ENCODE results near the gene CIC. TPM values are rescaled to one million over a fixed set of nuclear protein-coding genes. Genes with fewer than 3 reads are reported as not detected.
A peak's percentile ranks its signal among the peaks of the same experiment; 100 is the strongest.
"Not testable (repeated sequence)": the region's sequence is repeated elsewhere in the genome, so short reads cannot be mapped to it uniquely, and the experiment has no call there.

CIC gene
- total RNA-seq, 1 experiment from 2014 or later, result 48.5 TPM

DNA sequence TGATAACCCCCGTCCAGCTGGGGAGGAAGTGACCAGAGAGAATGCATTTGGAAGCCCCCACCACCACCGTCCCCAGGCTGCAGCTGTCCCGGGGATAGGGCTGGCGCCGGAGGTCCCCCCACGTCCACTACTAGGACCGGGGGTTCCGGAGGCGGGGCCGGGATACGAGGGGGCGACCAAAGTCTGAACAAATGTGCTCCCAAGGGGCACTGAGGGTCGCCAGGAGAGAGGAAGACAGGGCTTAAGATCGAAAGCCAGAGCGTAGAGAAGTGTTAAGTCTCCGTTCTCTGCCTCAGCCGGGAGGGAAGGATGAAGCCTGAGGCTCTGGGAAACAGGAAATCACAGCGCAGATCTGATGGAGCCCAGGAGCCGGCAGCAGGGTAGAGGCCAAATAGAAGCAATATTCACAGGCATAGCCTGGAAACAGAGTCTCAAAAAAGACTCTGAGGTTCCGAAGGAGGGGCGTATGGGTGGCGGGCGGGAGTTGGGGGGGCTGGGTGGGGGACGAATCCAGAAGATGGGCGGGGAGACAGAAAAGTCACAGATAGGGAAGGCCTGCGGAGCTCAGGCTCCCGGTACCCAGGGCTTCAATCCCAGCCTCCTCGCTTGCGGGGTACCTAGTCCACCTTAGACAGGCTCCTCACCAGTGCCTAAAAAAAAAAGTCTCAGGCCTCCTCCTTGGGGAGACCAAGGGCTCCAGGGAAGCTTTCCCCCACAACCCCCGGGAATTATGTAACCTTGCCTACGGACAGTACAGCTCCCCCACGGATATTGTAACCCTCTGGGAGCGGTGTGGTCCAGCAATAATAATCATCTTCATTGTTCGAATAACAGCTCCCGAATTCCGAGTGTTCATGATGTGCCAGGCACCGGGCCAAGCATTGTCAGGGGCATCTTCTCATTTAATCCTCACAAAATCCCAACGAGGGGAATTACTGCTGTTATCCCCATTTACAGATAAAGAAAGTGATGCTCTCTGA lies 13.0 kb upstream of the CIC start:
- peak; percentile 56 for DNase-seq (ENCODE audit: low spot score)

DNA sequence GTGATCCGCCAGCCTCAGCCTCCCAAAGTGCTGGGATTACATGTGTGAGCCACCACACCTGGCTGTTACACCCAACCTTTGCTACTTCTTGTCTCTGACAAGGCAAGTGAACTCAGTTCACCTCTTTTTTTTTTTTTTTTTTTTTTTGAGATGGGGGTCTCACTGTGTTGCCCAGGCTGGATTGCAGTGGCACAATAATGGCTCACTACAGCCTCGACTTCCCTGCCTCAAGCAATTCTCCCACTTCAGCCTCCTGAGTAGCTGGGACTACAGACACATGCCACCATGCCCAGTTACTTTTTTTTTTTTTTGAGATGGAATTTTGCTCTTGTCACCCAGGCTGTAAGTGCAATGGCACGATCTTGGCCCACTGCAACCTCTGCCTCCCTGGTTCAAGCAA lies 11.2 kb upstream of the CIC start:
- not testable (repeated sequence) for DNase-seq (ENCODE audit: low spot score)

DNA sequence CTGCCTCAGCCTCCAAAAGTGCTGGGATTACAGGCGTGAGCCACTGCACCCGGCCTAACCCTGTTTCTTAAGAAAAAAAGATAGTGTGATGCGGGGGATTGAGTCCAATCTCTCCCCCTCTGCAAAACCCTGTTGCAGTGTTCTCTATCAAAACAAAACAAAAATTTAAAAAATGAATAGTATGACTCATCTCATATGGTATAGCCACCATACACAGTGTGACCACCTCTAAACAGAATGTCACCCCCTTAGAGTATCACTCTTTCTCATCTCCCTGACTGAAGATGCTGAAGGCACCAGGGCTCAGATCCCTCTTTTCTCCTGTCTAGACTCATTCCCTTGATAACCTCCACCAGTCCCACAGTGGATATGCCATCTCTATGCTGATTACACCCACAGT lies 7.3 kb upstream of the CIC start:
- DNase-seq (ENCODE audit: low spot score), result no peak

DNA sequence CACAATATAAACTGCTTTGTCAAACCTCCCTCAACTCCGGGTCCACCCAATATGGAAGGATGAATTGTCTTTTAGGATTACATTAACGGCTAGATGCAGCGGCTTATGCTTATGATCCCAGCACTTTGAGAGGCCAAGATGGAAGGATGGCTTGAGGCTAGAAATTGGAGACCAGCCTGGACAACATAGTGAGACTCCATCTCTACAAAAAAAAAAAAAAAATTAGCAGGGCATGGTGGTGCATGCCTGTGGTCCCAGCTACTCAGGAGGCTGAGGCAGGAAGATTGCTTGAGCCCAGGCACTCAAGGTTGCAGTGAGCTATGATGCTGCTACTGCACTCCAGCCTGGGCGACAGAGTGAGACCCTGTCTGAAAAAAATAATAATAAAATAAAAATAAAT lies 2.9 kb upstream of the CIC start:
- not testable (repeated sequence) for DNase-seq (ENCODE audit: low spot score)

DNA sequence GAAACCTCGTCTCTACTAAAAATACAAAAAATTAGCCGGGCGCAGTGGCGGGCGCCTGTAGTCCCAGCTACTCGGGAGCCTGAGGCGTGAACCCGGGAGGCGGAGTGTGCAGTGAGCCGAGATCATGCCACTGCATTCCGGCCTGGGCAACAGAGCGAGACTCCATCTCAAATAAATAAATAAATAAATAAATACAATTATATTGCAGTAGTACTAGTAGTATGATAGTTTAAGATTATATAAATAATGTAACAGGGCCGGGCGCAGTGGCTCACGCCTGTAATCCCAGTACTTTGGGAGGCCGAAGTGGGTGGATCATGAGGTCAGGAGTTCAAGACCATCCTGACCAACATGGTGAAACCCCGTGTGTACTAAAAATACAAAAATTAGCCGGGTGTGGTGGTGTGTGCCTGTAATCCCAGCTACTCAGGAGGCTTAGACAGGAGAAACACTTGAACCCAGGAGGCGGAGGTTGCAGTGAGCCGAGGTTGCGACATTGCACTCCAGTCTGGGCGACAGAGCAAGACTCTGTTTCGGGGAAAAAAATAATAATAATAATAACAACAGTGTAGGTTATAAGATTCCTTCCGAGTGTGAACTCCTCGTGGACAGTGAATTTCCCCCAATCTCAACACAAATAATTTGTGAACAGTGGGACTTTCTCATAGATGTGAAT lies 2.0 kb upstream of the CIC start:
- DNase-seq (ENCODE audit: low spot score), result not testable (repeated sequence)

DNA sequence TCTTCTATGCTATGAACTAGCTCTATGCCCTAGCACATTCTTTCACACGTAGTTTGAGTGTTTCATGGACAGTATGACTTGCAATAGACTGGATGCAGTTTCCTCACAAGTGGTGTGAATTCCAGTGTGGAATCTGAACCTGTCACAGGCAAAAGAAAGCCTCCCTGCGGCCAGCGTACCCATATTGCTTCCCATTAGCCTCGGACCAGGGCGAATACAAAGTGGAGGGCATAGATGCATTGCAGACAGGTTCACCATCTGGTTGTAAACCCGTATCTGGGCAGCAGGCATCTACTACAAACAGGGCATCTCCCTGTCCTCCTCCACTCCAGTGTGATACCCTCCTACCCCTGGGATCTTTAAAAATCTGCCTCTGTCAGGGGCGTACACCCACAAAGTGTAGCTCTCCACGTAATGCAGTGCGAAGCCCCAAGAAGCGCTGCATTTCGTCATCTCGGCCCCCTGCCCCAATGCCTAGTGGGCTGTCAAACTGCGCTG lies 1.4 kb upstream of the CIC start:
- no peak for DNase-seq (ENCODE audit: low spot score)

DNA sequence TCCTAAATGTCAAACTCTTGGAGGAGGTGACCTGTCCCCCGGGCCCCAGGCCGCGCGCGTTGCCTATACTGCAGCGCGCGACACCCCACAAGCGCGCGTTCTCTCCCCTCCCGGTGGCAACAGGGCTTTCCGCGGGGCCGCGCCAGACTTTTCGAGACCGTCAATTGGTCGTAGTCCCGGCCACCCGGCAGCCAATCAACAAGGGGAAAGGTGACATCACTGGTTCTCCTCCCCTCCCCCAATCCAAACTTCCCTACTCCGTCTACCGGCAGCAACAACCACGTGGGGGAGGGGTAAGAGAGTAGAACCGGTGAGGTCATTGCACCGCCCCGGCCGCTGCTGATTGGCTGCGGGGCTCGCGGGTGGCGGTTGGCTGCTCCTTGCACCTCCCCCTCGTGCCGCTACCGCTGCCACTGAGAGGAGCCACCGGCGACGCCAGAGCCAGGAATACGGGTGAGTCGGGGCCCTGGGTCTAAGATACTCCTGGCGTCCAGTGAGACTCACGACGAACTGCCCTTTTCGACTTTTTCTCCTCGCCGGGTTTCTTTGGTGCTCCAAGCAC lies 829 bp upstream of the CIC start:
- peak; percentile 100 for DNase-seq (ENCODE audit: low spot score)

DNA sequence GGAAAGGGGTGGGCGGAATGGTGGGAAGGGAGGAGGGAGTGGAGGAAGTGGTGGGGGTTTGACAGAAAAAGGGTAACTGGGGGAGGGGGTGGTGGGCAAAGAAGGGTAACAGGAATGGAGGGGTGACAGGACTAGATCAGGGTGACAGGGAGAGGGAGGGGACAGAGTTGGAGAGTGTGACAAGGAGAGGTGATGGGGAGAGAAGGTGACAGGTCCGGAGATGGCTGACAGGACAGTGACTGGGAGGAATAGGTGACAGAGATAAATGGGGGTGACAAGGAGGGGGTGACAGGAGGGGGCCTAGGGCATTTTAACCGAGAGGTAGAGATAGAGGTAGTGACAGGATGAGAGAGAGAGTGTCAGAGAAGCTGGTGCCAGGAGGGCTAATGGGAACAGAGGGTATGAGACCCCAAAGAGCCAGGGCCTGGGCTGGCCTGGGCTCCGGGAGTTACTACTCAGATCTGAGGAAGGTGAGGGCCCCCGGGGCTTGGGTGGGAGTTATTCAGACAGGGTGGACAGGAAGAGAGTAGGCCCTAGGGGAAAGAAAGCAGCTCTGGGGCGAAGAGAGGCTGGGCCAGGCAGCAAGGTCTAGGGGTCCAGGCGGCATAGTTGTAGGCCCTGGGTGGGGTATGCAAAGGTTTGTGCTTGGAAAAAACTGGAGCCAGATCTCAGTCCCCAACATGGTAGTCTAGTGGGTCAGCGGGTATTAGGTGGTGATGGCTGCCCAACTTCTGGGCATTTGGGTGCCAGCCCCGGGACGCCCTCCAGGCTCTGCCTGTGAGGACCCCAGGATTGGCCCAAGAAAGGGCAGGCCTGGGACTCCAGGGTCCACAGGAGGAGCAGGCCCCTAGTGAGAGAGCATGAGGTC lies 660 bp downstream of the CIC start:
- DNase-seq (ENCODE audit: low spot score), result no peak

DNA sequence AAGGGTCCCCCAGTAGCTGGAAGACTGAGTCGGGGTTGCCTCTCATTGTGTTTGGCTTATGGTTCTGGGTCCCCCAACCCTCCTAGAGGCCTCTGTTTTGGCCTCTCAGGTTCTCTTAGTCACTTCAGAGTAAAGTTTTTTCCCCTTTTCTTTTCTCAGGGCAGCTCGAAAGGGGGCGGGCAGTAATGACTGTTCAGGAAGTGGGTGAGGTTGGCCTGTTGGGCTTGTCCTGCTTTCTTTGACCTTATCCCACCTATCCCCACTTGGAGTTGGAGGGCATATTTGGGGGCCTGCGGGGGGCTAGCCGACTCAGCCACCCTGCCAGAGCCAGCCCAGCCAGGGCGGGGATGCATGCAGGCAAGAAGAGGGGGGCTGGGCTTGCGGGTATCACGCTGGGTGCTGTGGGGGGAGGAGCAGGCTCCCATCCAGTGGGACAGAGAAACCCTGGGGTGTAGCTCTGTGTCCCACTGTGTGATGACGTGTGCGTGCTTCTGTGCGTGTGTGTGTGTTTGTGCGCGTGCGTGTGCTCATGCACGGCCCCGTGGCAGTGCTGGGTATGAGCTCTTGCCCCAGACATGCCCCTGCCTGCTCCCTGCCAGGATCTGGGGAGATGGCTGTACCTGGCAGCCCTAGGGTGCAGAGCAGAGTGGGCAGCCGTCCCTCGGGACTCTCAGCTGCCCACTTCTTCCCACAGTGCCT lies 1.4 kb downstream of the CIC start:
- peak; percentile 86 for DNase-seq (ENCODE audit: low spot score)

DNA sequence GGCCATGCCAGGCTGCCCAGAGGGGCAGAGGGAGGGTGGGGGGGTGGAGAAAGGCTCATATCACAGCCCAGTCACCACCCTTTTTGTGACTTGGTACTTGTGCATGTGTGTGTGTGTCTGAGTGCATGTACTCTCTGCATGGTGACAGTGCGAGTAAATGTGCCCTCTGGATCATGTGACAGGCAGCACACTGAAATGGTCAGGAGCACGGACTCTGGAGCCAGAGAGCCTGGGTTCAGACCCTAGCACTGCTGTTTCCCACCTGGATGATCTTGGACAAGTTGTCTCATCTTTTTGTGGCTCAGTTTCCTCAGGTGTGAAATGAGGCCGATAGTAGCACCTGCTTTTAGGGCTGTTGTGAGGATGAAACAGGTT lies 2.0 kb downstream of the CIC start:
- DNase-seq (ENCODE audit: low spot score), result no peak

DNA sequence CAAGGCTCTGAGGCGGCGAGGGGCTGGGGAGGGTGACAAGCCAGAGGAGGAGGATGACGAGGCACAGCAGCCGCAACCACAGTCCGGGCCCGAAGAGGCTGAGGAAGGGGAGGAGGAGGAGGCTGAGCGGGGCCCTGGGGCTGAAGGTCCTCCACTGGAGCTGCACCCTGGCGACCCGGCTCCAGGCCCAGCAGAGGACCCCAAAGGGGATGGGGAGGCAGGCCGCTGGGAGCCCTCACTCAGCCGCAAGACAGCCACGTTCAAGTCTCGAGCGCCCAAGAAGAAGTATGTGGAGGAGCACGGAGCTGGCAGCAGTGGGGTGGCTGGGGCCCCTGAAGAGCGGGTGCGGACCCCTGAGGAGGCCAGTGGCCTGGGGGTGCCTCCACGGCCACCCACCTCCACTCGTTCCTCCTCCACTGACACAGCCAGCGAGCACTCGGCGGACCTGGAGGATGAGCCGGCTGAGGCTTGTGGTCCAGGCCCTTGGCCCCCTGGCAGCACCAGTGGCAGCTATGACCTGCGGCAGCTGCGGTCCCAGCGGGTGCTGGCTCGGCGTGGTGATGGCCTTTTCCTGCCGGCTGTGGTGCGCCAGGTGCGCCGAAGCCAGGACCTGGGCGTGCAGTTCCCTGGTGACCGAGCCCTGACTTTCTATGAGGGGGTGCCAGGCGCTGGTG lies 2.9 kb downstream of the CIC start:
- no peak for DNase-seq (ENCODE audit: low spot score)

DNA sequence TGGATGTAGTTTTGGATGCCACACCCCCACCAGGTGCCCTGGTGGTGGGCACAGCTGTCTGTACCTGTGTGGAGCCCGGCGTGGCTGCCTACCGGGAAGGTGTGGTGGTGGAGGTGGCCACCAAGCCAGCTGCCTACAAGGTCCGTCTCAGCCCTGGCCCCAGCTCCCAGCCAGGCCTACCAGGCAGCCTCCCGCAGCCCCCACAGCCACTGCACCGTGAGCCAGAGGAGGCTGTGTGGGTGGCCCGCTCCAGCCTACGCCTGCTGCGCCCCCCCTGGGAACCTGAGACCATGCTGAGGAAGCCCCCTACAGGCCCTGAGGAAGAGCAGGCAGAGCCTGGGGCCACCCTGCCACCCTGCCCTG lies 3.5 kb downstream of the CIC start:
- no peak for DNase-seq (ENCODE audit: low spot score)

DNA sequence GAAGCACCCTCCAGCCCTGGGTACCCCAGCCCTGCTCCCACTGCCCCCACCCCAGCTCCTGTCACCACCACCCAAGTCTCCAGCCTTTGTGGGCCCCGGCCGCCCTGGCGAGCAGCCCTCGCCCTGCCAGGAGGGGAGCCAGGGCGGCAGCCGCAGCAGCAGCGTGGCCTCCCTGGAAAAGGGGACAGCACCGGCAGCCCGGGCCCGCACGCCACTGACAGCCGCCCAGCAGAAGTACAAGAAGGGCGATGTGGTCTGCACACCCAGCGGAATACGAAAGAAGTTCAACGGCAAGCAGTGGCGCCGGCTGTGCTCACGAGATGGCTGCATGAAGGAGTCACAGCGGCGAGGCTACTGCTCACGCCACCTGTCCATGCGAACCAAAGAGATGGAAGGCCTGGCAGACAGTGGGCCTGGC lies 3.9 kb downstream of the CIC start:
- DNase-seq (ENCODE audit: low spot score), result no peak

DNA sequence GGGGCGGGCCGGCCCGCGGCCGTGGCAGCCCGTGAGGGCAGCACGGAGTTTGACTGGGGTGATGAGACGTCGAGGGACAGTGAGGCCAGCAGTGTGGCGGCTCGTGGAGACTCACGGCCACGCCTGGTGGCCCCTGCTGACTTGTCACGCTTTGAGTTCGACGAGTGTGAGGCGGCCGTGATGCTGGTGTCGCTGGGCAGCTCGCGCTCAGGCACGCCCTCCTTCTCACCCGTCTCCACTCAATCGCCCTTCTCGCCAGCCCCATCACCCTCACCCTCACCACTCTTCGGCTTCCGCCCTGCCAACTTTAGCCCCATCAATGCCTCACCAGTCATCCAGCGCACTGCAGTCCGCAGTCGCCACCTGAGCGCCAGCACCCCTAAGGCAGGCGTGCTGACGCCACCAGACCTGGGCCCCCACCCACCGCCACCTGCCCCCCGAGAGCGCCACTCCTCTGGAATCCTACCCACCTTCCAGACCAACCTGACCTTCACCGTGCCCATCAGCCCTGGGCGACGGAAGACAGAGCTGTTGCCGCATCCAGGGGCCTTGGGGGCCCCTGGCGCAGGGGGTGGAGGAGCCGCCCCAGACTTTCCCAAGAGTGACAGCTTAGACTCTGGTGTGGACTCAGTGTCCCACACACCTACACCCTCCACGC lies 4.5 kb downstream of the CIC start:
- no peak for DNase-seq (ENCODE audit: low spot score)

DNA sequence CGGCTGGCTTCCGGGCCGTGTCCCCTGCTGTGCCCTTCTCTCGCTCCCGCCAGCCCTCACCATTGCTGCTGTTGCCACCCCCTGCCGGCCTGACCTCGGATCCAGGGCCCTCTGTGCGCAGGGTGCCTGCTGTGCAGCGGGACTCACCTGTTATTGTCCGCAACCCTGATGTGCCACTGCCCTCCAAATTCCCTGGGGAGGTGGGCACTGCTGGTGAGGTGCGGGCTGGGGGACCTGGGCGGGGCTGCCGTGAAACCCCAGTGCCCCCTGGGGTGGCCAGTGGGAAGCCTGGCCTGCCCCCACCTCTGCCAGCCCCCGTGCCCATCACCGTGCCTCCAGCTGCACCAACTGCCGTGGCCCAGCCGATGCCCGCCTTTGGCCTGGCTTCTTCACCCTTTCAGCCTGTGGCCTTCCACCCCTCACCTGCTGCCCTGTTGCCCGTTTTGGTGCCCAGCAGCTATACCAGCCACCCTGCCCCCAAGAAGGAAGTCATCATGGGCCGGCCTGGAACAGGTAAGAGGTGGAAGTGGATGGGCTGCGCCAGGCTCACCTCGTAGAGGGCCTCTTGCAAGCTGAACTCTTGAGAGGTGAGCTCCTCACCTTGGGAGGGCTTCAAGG lies 5.1 kb downstream of the CIC start:
- no peak for DNase-seq (ENCODE audit: low spot score)

DNA sequence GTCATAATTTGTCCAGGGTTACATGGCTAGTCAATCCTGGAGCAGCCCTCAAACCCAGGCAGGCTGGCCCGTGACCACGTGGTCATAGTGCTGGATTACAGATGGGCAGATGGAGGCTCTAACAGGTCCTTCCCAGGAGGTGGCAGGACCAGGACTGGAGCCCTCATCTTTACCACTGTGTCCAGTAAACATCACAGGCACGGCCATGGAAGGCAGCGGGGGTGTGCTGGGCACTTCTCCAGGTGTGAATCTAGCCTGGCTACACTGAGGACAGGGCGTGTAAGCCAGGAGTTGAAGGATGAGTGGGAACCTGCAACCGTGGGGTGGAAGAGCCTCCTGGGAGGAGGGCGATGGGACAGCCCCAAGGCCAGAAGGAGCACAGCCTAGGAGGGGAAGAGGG lies 6.1 kb downstream of the CIC start:
- DNase-seq (ENCODE audit: low spot score), result no peak

DNA sequence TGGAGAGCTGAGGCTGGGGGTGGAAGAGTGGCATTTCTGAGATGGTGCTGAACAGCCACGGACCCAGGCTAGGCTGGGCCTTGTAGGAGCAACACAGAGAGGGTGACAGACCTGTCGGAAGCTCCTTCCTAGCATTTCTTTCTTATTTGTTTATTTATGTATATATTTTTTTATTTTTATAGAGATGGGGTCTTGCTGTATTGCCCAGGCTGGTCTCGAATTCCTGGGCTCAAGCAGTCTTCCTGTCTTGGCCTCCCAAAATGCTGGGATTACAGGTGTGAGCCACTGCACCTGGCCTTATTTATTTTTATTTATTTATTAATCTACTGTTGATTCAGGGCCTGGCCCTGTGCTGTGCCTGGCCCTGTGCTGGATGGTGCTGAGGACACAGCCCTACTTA lies 6.5 kb downstream of the CIC start:
- DNase-seq (ENCODE audit: low spot score), result no peak

DNA sequence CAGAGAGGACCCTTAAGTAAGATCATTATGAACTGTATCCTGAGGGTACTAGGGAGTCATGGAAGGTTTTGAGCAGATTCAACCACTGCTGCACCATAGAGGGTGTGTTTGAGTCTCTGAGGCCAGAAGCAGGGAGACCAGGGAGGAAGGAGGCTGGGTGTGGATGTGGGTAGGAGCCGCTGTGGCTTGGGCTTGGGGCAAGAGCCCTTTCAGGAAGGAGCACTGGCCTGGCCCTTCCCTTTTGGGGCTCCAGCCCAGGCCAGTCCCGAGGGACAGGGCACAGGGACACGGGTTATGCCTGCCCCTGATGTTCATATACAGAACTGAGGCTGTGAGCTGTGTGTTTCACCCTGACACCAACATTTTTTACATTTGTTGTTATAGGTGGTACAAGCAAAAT lies 7.2 kb downstream of the CIC start:
- DNase-seq (ENCODE audit: low spot score), result no peak

DNA sequence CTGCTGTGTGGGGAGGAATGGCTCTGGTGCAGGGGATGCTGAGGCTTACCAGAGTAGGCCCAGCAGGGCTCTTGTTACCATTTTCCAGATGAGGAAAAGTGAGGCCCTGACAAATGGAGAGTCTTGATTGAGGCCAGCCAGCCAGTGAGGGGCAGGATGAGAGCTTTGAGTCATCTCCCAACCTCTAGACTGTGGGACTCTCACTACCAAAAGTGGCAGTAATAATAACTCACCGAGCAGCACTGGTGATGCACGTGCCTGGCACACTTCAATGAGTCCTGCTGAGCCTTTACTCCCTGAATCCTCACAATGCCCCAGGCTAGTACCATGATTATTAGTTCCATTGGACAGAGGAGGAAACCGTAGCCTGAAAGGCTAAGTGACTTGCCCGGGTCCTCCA lies 7.8 kb downstream of the CIC start:
- DNase-seq (ENCODE audit: low spot score), result peak; percentile 57
